ENCODE measurements around the gene PERCC1. TPM values are rescaled to one million over a fixed set of nuclear protein-coding genes. Genes with fewer than 3 reads are reported as not detected.

PERCC1 gene
- total RNA-seq, 4 donors from 2014 or later = 1.2 TPM; not detected in 3

GRCh38 chr16:1458336-1458976, 27.6 kb downstream of the PERCC1 start:
- no peak for TF ChIP-seq CTCF (IDR thresholded peaks at IDR 0.05)
- TF ChIP-seq EP300 (IDR thresholded peaks at IDR 0.05; ENCODE audit: low read depth) = no peak
- TF ChIP-seq POLR2AphosphoS5 (IDR thresholded peaks at IDR 0.05) = no peak
- TF ChIP-seq POLR2A (IDR thresholded peaks at IDR 0.05) = no peak
- intact Hi-C loops (cut with DNase I; ENCODE audit: low total_unique reads) = no loop called here
- WGBS, 2 donors (ENCODE audit: low coverage in 1 of 2) = 92% methylated on average over 26 of the region's 26 CpGs; no CpG with 5 or more reads in 1 of the 2 donors

GRCh38 chr16:1458977-1459341, 28.1 kb downstream of the PERCC1 start:
- H3K9me3 ChIP-seq = no peaks in the 10 kb centered on the region
- H3K4me3 ChIP-seq = no peak overlapping the region
- peaks cover 0 to 4% (median 0%) of the 10 kb centered on the region in 4 donors for H3K4me1 ChIP-seq
- H3K27me3 ChIP-seq = no peaks in the 10 kb centered on the region
- in situ Hi-C loops (cut with MboI; ENCODE audit: low pct_ligation_motif_present in 1 of 4, low pct_unique_long_range_greater_than_20kb in 1 of 4, low sequenced_read_pairs in 3 of 4) (no loop called here), intact Hi-C loops (cut with DNase I; ENCODE audit: low total_unique reads) (no loop called here)
- WGBS, 2 donors (ENCODE audit: low coverage in 1 of 2) = 88% methylated on average over 13 of the region's 14 CpGs; no CpG with 5 or more reads in 1 of the 2 donors
- H3K36me3 ChIP-seq = peaks cover 0 to 21% (median 5%) of the 10 kb centered on the region in 4 donors
- no peak for TF ChIP-seq POLR2A (IDR thresholded peaks at IDR 0.05)
- TF ChIP-seq EP300 (IDR thresholded peaks at IDR 0.05; ENCODE audit: low read depth) = no peak
- TF ChIP-seq POLR2AphosphoS5 (IDR thresholded peaks at IDR 0.05) = no peak
- TF ChIP-seq CTCF (IDR thresholded peaks at IDR 0.05) = no peak
- DNase-seq = no peak
- H3K27ac ChIP-seq = no peak overlapping the region

More at GRCh38 chr16:1458336-1458976, 27.6 kb downstream of the PERCC1 start:
- H3K4me1 ChIP-seq = peaks cover 0 to 4% (median 0%) of the 10 kb centered on the region in 4 donors
- in situ Hi-C loops (cut with MboI; ENCODE audit: low pct_ligation_motif_present in 1 of 4, low pct_unique_long_range_greater_than_20kb in 1 of 4, low sequenced_read_pairs in 3 of 4) = no loop called here
- no peak overlapping the region for H3K27ac ChIP-seq
- no peaks in the 10 kb centered on the region for H3K27me3 ChIP-seq
- DNase-seq = no peak
- H3K36me3 ChIP-seq = peaks cover 0 to 21% (median 5%) of the 10 kb centered on the region in 4 donors
- H3K4me3 ChIP-seq = no peak overlapping the region
- H3K9me3 ChIP-seq = no peaks in the 10 kb centered on the region

GRCh38 chr16:1459967-1460366, 29.1 kb downstream of the PERCC1 start:
- TF ChIP-seq POLR2AphosphoS5 (IDR thresholded peaks at IDR 0.05) = no peak
- no peak for TF ChIP-seq CTCF (IDR thresholded peaks at IDR 0.05)
- TF ChIP-seq EP300 (IDR thresholded peaks at IDR 0.05; ENCODE audit: low read depth) = no peak
- no peak for TF ChIP-seq POLR2A (IDR thresholded peaks at IDR 0.05)
- 85% methylated on average over 10 of the region's 10 CpGs; no CpG with 5 or more reads in 1 of the 2 donors for WGBS, 2 donors (ENCODE audit: low coverage in 1 of 2)
- DNase-seq = no peak
- intact Hi-C loops (cut with DNase I; ENCODE audit: low total_unique reads) (no loop called here), in situ Hi-C loops (cut with MboI; ENCODE audit: low pct_ligation_motif_present in 1 of 4, low pct_unique_long_range_greater_than_20kb in 1 of 4, low sequenced_read_pairs in 3 of 4) (no loop called here)
- no peak overlapping the region for H3K4me3 ChIP-seq
- peaks cover 0 to 11% (median 5%) of the 10 kb centered on the region in 4 donors for H3K36me3 ChIP-seq
- H3K27ac ChIP-seq = peak overlapping the region in 1 of 4 donors; percentile 38
- no peaks in the 10 kb centered on the region for H3K27me3 ChIP-seq
- peaks cover 0 to 4% (median 0%) of the 10 kb centered on the region in 4 donors for H3K4me1 ChIP-seq
- H3K9me3 ChIP-seq = no peaks in the 10 kb centered on the region

GRCh38 chr16:1460602-1461138, 29.8 kb downstream of the PERCC1 start:
- in situ Hi-C loops (cut with MboI; ENCODE audit: low pct_ligation_motif_present in 1 of 4, low pct_unique_long_range_greater_than_20kb in 1 of 4, low sequenced_read_pairs in 3 of 4) = no loop called here

More at GRCh38 chr16:1460602-1461138, 29.8 kb downstream of the PERCC1 start:
- peaks cover 0 to 10% (median 2%) of the 10 kb centered on the region in 4 donors for H3K36me3 ChIP-seq
- TF ChIP-seq POLR2A (IDR thresholded peaks at IDR 0.05) = no peak
- TF ChIP-seq EP300 (IDR thresholded peaks at IDR 0.05; ENCODE audit: low read depth) = no peak
- TF ChIP-seq POLR2AphosphoS5 (IDR thresholded peaks at IDR 0.05) = no peak
- TF ChIP-seq CTCF (IDR thresholded peaks at IDR 0.05) = no peak
- no peak overlapping the region for H3K4me3 ChIP-seq
- peak overlapping the region in 3 of 4 donors; percentile 38 to 60 (median 57) for H3K27ac ChIP-seq
- intact Hi-C loops (cut with DNase I; ENCODE audit: low total_unique reads) = no loop called here
- H3K27me3 ChIP-seq = no peaks in the 10 kb centered on the region
- WGBS, 2 donors (ENCODE audit: low coverage in 1 of 2) = 85% methylated on average over 27 of the region's 30 CpGs; no CpG with 5 or more reads in 1 of the 2 donors
- DNase-seq = no peak
- H3K4me1 ChIP-seq = peaks cover 0 to 4% (median 0%) of the 10 kb centered on the region in 4 donors
- H3K9me3 ChIP-seq = no peaks in the 10 kb centered on the region
